Inflammatory macrophage treated with lipopolysaccharide for 1 hour (primary cell): ENCODE data around the gene ADARB2.

Experiments
- DNase-seq, 2 donors: peaks; one replicate each; pipeline ENCODE4 v3.0.0-alpha.2; 2020 to 2022

The ADARB2 gene

DNA sequence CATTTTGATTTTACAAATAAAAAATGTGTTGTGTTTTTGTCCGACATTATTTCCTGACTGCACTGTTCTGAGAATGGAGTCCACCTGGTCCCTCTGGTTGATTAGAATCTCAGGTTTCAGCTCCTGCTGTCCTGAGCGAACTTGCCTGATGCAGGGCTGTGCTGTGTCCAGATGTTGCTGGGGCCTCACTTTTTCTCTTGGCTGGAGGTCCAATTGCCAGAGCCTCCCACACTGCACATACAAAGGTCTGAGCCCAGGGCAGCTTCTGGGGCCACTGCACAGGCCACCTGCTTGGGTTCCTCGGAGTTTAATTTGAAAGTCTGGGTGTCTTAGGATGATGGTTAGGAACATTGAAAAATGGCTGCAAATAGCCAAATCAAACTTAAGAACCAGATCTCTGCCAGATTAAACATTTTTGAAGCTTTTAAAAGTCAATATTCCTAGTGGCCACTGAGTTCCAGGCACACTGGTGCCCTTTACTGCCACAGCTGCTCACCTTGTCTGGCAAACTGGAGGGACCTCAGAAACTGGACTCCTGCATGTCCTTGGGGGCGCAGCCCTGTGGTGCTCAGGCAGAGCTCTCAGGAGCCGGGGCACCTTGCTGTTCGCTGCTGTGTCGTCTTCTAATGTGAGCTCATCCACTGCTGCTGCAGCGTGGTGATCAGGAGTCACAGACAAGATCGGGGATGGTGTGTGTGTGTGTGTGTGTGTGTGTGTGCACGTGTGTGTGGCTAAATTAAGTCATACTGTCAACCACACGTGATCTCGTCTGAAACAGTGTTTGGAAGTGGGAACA lies 606.1 kb downstream of the ADARB2 start:
- no peak for DNase-seq

DNA sequence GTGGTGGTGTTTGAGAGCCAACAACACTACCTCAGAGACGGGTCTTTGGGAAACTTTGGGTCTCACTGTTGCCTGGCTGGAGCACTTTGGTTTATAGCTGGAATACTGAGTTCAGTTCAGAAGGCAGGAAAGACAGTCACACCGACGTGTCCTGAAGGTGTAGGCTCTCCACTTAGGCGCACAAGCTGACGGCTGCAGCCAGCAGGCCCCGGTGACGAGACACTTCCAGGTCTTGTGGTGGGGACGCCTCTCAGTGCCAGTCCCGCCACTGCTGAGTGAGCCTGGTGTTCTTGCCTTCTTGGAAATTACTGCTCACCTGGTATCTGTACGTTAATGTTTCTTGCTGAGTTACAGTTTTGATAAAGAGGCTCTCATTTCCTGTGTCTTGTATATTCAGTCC lies 607.1 kb downstream of the ADARB2 start:
- no peak for DNase-seq

DNA sequence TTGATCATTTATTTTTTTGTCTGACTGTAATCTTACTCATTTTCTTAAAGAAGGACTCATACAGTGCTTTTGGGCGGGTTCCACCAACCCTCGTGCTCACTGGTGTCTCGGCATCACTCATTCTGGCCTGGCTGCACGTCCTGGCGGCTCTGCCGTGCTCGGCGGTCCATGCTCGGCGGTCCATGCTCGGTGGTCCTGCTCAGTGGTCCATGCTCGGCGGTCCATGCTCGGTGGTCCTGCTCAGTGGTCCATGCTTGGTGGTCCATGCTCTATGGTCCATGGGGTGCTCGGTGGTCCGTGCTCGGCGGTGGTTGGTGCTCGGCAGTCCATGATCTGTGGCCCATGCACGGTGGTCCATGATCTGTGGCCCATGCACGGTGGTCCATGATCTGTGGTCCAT lies 608.7 kb downstream of the ADARB2 start:
- DNase-seq = no peak

DNA sequence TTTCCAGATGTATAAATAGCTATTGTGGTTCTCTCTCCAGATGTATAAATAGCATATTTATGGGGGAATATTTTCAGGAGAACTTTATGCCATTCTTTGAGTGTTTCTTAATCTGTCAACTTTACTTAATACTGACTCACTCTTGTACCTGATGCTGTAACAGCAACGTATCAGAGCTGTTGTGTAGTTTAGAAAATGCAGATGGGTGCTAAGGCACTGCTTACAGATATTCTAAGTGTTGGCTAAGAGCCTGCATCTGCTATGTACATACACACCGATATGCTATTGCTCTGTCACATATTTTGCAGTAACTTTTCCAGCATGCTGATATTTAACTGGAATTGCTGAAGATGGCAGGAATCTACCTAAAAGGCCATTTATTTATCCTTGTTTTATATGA lies 609.2 kb downstream of the ADARB2 start:
- no peak for DNase-seq

DNA sequence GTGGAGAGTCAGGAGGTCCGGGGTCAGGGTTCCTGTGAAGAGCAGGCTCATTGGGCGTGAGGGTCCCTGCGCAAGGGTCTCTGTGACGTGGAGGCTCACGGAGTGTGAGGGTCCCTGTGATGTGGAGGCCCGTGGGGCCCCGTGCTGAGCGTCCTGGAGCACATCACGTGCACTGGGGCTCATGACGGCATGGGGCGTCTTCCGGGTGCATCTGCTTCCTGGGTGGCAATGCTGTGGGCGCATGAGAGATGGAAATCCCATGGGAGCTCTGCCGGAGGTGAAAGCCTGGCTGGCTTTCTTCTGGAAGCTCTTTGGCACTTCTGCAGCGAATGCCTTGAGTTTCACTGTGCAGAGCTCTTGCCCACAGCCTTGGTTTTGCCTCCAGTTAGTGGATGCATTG lies 609.7 kb downstream of the ADARB2 start:
- no peak for DNase-seq
